HEK293 (cell line): ENCODE results near the gene PRSS16.
A peak's percentile ranks its signal among the peaks of the same experiment; 100 is the strongest.

ENCODE experiments used
- BCL11B ChIP-seq: fragments of 450-650 bp; formaldehyde crosslinking; IDR thresholded peaks from 2 replicates; pipeline ENCODE4 v1.5.1; 2016; ENCODE audit warnings: low read depth, missing biosample characterization, missing genetic modification characterization
- GLI4 ChIP-seq: fragments of 450-650 bp; formaldehyde crosslinking; IDR thresholded peaks from 2 replicates; pipeline ENCODE4 v1.5.1; 2016; ENCODE audit warnings: missing biosample characterization, missing genetic modification characterization
- GLIS2 ChIP-seq: fragments of 450-650 bp; formaldehyde crosslinking; IDR thresholded peaks from 2 replicates; pipeline ENCODE4 v1.5.1; 2016; ENCODE audit warnings: missing biosample characterization, missing genetic modification characterization
- MYNN ChIP-seq: fragments of 450-650 bp; formaldehyde crosslinking; IDR thresholded peaks from 2 replicates; pipeline ENCODE4 v1.5.1; 2016; ENCODE audit warnings: missing biosample characterization, missing genetic modification characterization, borderline replicate concordance
- OVOL3 ChIP-seq: fragments of 450-650 bp; formaldehyde crosslinking; IDR thresholded peaks from 2 replicates; pipeline ENCODE4 v1.5.1; 2016; ENCODE audit warnings: missing biosample characterization, missing genetic modification characterization
- REPIN1 ChIP-seq: fragments of 450-650 bp; formaldehyde crosslinking; IDR thresholded peaks from 2 replicates; pipeline ENCODE4 v1.5.1; 2017; ENCODE audit warnings: missing biosample characterization, missing genetic modification characterization, low read depth
- YY1 ChIP-seq: fragments of 450-650 bp; formaldehyde crosslinking; IDR thresholded peaks from 2 replicates; pipeline ENCODE4 v1.5.1; 2018; ENCODE audit warnings: missing biosample characterization, missing genetic modification characterization
- ZBTB21 ChIP-seq: fragments of 450-650 bp; formaldehyde crosslinking; IDR thresholded peaks from 2 replicates; pipeline ENCODE4 v1.5.1; 2017; ENCODE audit warnings: missing biosample characterization, missing genetic modification characterization
- ZBTB48 ChIP-seq: fragments of 450-650 bp; formaldehyde crosslinking; IDR thresholded peaks from 2 replicates; pipeline ENCODE4 v1.5.1; 2016; ENCODE audit warnings: missing biosample characterization, missing genetic modification characterization
- ZFP41 ChIP-seq: fragments of 450-650 bp; formaldehyde crosslinking; IDR thresholded peaks from 2 replicates; pipeline ENCODE4 v1.5.1; 2016; ENCODE audit warnings: missing biosample characterization, missing genetic modification characterization, borderline replicate concordance
- ZNF16 ChIP-seq: fragments of 450-650 bp; formaldehyde crosslinking; IDR thresholded peaks from 2 replicates; pipeline ENCODE4 v1.5.1; 2016; ENCODE audit warnings: low read depth, missing biosample characterization, missing genetic modification characterization
- ZNF169 ChIP-seq: fragments of 450-650 bp; formaldehyde crosslinking; IDR thresholded peaks from 2 replicates; pipeline ENCODE4 v1.5.1; 2016; ENCODE audit warnings: missing biosample characterization, missing genetic modification characterization
- ZNF19 ChIP-seq: fragments of 450-650 bp; formaldehyde crosslinking; IDR thresholded peaks from 2 replicates; pipeline ENCODE4; 2016; ENCODE audit warnings: missing biosample characterization, missing genetic modification characterization, low read depth
- ZNF2 ChIP-seq: fragments of 450-650 bp; formaldehyde crosslinking; IDR thresholded peaks from 2 replicates; pipeline ENCODE4 v1.5.1; 2016; ENCODE audit warnings: missing biosample characterization, missing genetic modification characterization
- ZNF214 ChIP-seq: fragments of 450-650 bp; formaldehyde crosslinking; IDR thresholded peaks from 2 replicates; pipeline ENCODE4 v1.5.1; 2017; ENCODE audit warnings: missing biosample characterization, mild to moderate bottlenecking, missing genetic modification characterization, borderline replicate concordance
- ZNF335 ChIP-seq: fragments of 450-650 bp; formaldehyde crosslinking; conservative IDR thresholded peaks from 2 replicates; pipeline ENCODE4 v1.5.1; 2016; ENCODE audit warnings: missing biosample characterization, missing genetic modification characterization
- ZNF350 ChIP-seq: fragments of 450-650 bp; formaldehyde crosslinking; IDR thresholded peaks from 2 replicates; pipeline ENCODE4 v1.5.0; 2017; ENCODE audit warnings: missing biosample characterization, mild to moderate bottlenecking, missing genetic modification characterization
- ZNF366 ChIP-seq: fragments of 450-650 bp; formaldehyde crosslinking; conservative IDR thresholded peaks from 2 replicates; pipeline ENCODE4 v1.5.1; 2016; ENCODE audit warnings: missing biosample characterization, missing genetic modification characterization
- ZNF37A ChIP-seq: fragments of 450-650 bp; IDR thresholded peaks from 2 replicates; pipeline ENCODE4 v1.5.1; 2018; ENCODE audit warnings: missing biosample characterization, missing genetic modification characterization
- ZNF423 ChIP-seq: fragments of 450-650 bp; formaldehyde crosslinking; IDR thresholded peaks from 2 replicates; pipeline ENCODE4 v1.5.1; 2016; ENCODE audit warnings: missing biosample characterization, missing genetic modification characterization
- ZNF48 ChIP-seq: fragments of 450-650 bp; formaldehyde crosslinking; IDR thresholded peaks from 2 replicates; pipeline ENCODE4 v1.5.1; 2016; ENCODE audit warnings: missing biosample characterization, missing genetic modification characterization
- ZNF521 ChIP-seq: fragments of 450-650 bp; formaldehyde crosslinking; IDR thresholded peaks from 2 replicates; pipeline ENCODE4 v1.5.1; 2017; ENCODE audit warnings: missing biosample characterization, mild to moderate bottlenecking, missing genetic modification characterization
- ZNF585B ChIP-seq: fragments of 450-650 bp; formaldehyde crosslinking; IDR thresholded peaks from 2 replicates; pipeline ENCODE4 v1.5.1; 2016; ENCODE audit warnings: missing biosample characterization, missing genetic modification characterization
- ZNF654 ChIP-seq: fragments of 450-650 bp; formaldehyde crosslinking; IDR thresholded peaks from 2 replicates; pipeline ENCODE4 v1.5.1; 2016; ENCODE audit warnings: low read depth, missing biosample characterization, missing genetic modification characterization
- ZNF664 ChIP-seq: fragments of 450-650 bp; formaldehyde crosslinking; IDR thresholded peaks from 2 replicates; pipeline ENCODE4 v1.5.1; 2016; ENCODE audit warnings: missing biosample characterization, missing genetic modification characterization
- ZNF677 ChIP-seq: fragments of 450-650 bp; IDR thresholded peaks from 2 replicates; pipeline ENCODE4 v1.5.0; 2018; ENCODE audit warnings: missing biosample characterization, mild to moderate bottlenecking, missing genetic modification characterization, moderate library complexity
- ZNF785 ChIP-seq: fragments of 450-650 bp; formaldehyde crosslinking; IDR thresholded peaks from 2 replicates; pipeline ENCODE4 v1.5.1; 2016; ENCODE audit warnings: missing biosample characterization, missing genetic modification characterization
- ZNF791 ChIP-seq: fragments of 450-650 bp; formaldehyde crosslinking; IDR thresholded peaks from 2 replicates; pipeline ENCODE4 v1.5.1; 2016; ENCODE audit warnings: missing biosample characterization, missing genetic modification characterization
- ZXDB ChIP-seq: fragments of 450-650 bp; formaldehyde crosslinking; IDR thresholded peaks from 2 replicates; pipeline ENCODE4 v1.5.1; 2016; ENCODE audit warnings: missing biosample characterization, missing genetic modification characterization
- TF ChIP-seq, protein P1 (sequence below): fragments of 450-650 bp; formaldehyde crosslinking; IDR thresholded peaks from 2 replicates; pipeline ENCODE4 v1.5.1; 2017; ENCODE audit warnings: missing biosample characterization, missing genetic modification characterization
- TF ChIP-seq, protein P2 (sequence below): sonication (generic); formaldehyde crosslinking; IDR thresholded peaks from 2 replicates; pipeline ENCODE4 v1.8.1; 2022; ENCODE audit warnings: mild to moderate bottlenecking, moderate library complexity, missing genetic modification reagents
- TF ChIP-seq, protein P3 (sequence below): fragments of 450-650 bp; formaldehyde crosslinking; IDR thresholded peaks from 2 replicates; pipeline ENCODE4 v1.5.1; 2016; ENCODE audit warnings: missing biosample characterization, missing genetic modification characterization, low read depth
- TF ChIP-seq, protein P4 (sequence below): fragments of 450-650 bp; formaldehyde crosslinking; IDR thresholded peaks from 2 replicates; pipeline ENCODE4 v1.5.1; 2016; ENCODE audit warnings: missing biosample characterization, missing genetic modification characterization

Gene PRSS16

DNA sequence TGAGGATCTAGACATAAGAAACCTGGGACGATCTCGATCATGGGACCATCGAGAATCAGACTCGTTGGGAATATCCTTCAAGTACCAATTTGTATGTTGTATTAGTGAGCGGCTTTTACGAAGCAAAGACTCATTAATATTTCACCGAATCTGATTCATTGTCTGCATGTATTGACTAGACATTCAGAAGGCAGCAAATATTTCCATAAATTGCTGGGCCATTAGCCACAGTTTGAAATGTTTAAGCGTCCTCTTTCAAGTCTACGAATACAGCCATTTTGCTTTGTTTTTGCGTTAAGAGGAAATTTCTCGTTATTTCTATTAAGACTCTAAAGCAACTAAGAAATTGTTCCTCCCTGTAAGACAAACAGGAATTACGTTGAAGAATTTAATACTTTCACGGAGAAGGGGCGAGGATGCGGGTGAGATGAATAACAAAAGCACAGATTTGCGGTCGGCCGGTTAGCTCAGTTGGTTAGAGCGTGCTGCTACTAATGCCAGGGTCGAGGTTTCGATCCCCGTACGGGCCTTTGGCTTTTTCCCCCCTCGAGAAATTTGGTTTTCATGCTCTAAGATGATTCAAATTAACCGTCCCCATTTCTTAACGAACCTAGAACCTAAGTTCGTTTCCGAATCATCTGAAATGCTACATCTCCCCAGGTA, 46.1 kb downstream of the PRSS16 start (continued):
- TF ChIP-seq, protein P1, sequence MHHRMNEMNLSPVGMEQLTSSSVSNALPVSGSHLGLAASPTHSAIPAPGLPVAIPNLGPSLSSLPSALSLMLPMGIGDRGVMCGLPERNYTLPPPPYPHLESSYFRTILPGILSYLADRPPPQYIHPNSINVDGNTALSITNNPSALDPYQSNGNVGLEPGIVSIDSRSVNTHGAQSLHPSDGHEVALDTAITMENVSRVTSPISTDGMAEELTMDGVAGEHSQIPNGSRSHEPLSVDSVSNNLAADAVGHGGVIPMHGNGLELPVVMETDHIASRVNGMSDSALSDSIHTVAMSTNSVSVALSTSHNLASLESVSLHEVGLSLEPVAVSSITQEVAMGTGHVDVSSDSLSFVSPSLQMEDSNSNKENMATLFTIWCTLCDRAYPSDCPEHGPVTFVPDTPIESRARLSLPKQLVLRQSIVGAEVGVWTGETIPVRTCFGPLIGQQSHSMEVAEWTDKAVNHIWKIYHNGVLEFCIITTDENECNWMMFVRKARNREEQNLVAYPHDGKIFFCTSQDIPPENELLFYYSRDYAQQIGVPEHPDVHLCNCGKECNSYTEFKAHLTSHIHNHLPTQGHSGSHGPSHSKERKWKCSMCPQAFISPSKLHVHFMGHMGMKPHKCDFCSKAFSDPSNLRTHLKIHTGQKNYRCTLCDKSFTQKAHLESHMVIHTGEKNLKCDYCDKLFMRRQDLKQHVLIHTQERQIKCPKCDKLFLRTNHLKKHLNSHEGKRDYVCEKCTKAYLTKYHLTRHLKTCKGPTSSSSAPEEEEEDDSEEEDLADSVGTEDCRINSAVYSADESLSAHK (tag by site-specific recombination) = no peak
- no peak for TF ChIP-seq BCL11B (tag by site-specific recombination)
- peak; percentile 51; the same call in 1 of the 2 replicates for TF ChIP-seq YY1 (tag by site-specific recombination)
- TF ChIP-seq ZNF791 (tag by site-specific recombination) = no peak
- TF ChIP-seq, protein P2, sequence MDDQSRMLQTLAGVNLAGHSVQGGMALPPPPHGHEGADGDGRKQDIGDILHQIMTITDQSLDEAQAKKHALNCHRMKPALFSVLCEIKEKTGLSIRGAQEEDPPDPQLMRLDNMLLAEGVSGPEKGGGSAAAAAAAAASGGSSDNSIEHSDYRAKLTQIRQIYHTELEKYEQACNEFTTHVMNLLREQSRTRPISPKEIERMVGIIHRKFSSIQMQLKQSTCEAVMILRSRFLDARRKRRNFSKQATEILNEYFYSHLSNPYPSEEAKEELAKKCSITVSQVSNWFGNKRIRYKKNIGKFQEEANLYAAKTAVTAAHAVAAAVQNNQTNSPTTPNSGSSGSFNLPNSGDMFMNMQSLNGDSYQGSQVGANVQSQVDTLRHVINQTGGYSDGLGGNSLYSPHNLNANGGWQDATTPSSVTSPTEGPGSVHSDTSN (CRISPR knock-in tag) = no peak
- TF ChIP-seq ZNF654 (tag by site-specific recombination) = no peak
- TF ChIP-seq REPIN1 (tag by site-specific recombination) = 0 out of 2 replicates have a peak, but pooled peaks have one; percentile 39
- TF ChIP-seq, protein P3, sequence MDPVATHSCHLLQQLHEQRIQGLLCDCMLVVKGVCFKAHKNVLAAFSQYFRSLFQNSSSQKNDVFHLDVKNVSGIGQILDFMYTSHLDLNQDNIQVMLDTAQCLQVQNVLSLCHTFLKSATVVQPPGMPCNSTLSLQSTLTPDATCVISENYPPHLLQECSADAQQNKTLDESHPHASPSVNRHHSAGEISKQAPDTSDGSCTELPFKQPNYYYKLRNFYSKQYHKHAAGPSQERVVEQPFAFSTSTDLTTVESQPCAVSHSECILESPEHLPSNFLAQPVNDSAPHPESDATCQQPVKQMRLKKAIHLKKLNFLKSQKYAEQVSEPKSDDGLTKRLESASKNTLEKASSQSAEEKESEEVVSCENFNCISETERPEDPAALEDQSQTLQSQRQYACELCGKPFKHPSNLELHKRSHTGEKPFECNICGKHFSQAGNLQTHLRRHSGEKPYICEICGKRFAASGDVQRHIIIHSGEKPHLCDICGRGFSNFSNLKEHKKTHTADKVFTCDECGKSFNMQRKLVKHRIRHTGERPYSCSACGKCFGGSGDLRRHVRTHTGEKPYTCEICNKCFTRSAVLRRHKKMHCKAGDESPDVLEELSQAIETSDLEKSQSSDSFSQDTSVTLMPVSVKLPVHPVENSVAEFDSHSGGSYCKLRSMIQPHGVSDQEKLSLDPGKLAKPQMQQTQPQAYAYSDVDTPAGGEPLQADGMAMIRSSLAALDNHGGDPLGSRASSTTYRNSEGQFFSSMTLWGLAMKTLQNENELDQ (tag by site-specific recombination) = no peak
- TF ChIP-seq ZBTB21 (tag by site-specific recombination) = no peak
- no peak for TF ChIP-seq ZNF16
- TF ChIP-seq, protein P4, sequence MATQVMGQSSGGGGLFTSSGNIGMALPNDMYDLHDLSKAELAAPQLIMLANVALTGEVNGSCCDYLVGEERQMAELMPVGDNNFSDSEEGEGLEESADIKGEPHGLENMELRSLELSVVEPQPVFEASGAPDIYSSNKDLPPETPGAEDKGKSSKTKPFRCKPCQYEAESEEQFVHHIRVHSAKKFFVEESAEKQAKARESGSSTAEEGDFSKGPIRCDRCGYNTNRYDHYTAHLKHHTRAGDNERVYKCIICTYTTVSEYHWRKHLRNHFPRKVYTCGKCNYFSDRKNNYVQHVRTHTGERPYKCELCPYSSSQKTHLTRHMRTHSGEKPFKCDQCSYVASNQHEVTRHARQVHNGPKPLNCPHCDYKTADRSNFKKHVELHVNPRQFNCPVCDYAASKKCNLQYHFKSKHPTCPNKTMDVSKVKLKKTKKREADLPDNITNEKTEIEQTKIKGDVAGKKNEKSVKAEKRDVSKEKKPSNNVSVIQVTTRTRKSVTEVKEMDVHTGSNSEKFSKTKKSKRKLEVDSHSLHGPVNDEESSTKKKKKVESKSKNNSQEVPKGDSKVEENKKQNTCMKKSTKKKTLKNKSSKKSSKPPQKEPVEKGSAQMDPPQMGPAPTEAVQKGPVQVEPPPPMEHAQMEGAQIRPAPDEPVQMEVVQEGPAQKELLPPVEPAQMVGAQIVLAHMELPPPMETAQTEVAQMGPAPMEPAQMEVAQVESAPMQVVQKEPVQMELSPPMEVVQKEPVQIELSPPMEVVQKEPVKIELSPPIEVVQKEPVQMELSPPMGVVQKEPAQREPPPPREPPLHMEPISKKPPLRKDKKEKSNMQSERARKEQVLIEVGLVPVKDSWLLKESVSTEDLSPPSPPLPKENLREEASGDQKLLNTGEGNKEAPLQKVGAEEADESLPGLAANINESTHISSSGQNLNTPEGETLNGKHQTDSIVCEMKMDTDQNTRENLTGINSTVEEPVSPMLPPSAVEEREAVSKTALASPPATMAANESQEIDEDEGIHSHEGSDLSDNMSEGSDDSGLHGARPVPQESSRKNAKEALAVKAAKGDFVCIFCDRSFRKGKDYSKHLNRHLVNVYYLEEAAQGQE (tag by site-specific recombination) = no peak
- TF ChIP-seq ZXDB (tag by site-specific recombination) = peak; percentile 52
- TF ChIP-seq ZNF37A (tag by site-specific recombination) = 0 out of 2 replicates have a peak, but pooled peaks have one; percentile 25
- TF ChIP-seq OVOL3 (tag by site-specific recombination) = no peak
- TF ChIP-seq ZNF585B (tag by site-specific recombination) = no peak
- no peak for TF ChIP-seq ZFP41 (tag by site-specific recombination)
- no peak for TF ChIP-seq MYNN (tag by site-specific recombination)
- TF ChIP-seq ZNF785 (tag by site-specific recombination) = no peak
- no peak for TF ChIP-seq GLI4 (tag by site-specific recombination)
- peak; percentile 34; the same call in 1 of the 2 replicates for TF ChIP-seq ZNF2
- no peak for TF ChIP-seq ZNF664 (tag by site-specific recombination)
- no peak for TF ChIP-seq ZNF335
- no peak for TF ChIP-seq ZNF521 (tag by site-specific recombination)
- no peak for TF ChIP-seq ZBTB48 (tag by site-specific recombination)
- no peak for TF ChIP-seq ZNF169
- no peak for TF ChIP-seq ZNF48 (tag by site-specific recombination)
- TF ChIP-seq ZNF19 (tag by site-specific recombination) = no peak
- TF ChIP-seq ZNF366 (tag by site-specific recombination) = no peak
- no peak for TF ChIP-seq ZNF214
- no peak for TF ChIP-seq ZNF677 (tag by site-specific recombination)
- no peak for TF ChIP-seq ZNF350 (tag by site-specific recombination)
- no peak for TF ChIP-seq GLIS2 (tag by site-specific recombination)
- TF ChIP-seq ZNF423 = no peak
